ENCODE results near the gene TSPO. TPM values are rescaled to one million over a fixed set of nuclear protein-coding genes. Genes with fewer than 3 reads are reported as not detected.

Gene TSPO
- total RNA-seq, 6 experiments from 2014 or later = 325 to 442 (median 361) TPM

- TF ChIP-seq, protein P1, sequence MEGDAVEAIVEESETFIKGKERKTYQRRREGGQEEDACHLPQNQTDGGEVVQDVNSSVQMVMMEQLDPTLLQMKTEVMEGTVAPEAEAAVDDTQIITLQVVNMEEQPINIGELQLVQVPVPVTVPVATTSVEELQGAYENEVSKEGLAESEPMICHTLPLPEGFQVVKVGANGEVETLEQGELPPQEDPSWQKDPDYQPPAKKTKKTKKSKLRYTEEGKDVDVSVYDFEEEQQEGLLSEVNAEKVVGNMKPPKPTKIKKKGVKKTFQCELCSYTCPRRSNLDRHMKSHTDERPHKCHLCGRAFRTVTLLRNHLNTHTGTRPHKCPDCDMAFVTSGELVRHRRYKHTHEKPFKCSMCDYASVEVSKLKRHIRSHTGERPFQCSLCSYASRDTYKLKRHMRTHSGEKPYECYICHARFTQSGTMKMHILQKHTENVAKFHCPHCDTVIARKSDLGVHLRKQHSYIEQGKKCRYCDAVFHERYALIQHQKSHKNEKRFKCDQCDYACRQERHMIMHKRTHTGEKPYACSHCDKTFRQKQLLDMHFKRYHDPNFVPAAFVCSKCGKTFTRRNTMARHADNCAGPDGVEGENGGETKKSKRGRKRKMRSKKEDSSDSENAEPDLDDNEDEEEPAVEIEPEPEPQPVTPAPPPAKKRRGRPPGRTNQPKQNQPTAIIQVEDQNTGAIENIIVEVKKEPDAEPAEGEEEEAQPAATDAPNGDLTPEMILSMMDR (IDR thresholded peaks at IDR 0.05) = no peak
- Mint-ChIP-seq H3K27me3 (ENCODE audit: insufficient read depth) (peaks cover 15% of the 10 kb centered on the region), H3K4me1 (ENCODE audit: low read depth) (no peaks in the 10 kb centered on the region), H3K9me3 (no peaks in the 10 kb centered on the region), H3K36me3 (ENCODE audit: low read depth) (no peaks in the 10 kb centered on the region), H3K4me3 (no peak overlapping the region), H3K27ac (no peak overlapping the region)
- no peak for DNase-seq
Observed at GRCh38 chr22:43118024-43118849, 33.1 kb upstream of the TSPO start.

GRCh38 chr22:43118953-43119458 is 32.4 kb upstream of the TSPO start:
- Mint-ChIP-seq H3K27me3 (ENCODE audit: insufficient read depth) (peaks cover 8% of the 10 kb centered on the region), H3K27ac (no peak overlapping the region), H3K4me1 (ENCODE audit: low read depth) (no peaks in the 10 kb centered on the region), H3K9me3 (no peaks in the 10 kb centered on the region), H3K36me3 (ENCODE audit: low read depth) (no peaks in the 10 kb centered on the region), H3K4me3 (no peak overlapping the region)
- DNase-seq = no peak
- TF ChIP-seq, protein P1 (IDR thresholded peaks at IDR 0.05) = no peak

DNA sequence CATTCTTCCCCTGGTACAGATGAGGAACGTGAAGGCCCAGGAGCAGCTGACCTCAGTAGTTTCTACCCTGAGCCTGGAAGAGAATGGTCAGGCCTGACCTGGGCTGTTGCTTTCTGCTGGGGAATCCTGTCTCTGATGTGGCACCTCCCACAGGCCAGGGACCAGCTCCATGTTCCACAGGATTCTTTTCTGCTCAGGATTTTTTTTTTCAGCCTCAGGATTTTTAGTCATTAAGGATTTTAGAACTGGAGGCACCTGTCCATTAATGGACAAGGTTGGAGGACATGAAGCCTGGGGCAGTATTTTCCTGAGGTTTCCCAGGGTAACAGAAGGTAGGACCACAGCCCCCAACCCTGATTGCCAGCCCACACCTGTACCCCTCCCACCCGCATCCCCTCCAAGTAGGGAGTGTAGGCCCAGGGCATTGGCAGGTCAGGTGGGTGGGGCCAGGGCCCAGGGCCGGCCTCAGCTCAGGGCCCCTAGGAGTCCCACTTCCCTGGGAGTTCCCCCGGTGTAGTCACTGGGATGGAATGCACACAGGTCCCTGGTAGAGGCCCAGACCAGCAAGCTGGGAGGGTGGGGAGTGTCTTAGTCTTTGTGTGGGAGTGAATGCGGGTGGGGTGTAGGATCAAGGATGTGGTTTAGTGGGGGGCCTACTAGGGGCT is 24.7 kb upstream of the TSPO start:
- peak; percentile 59 for DNase-seq
- Mint-ChIP-seq H3K27ac (peak overlapping the region; percentile 75), H3K4me3 (no peak overlapping the region), H3K4me1 (ENCODE audit: low read depth) (peaks cover 14% of the 10 kb centered on the region), H3K27me3 (ENCODE audit: insufficient read depth) (no peaks in the 10 kb centered on the region; the same call in none of the 2 replicates), H3K9me3 (no peaks in the 10 kb centered on the region), H3K36me3 (ENCODE audit: low read depth) (no peaks in the 10 kb centered on the region)
- TF ChIP-seq, protein P1 (IDR thresholded peaks at IDR 0.05) = no peak

DNA sequence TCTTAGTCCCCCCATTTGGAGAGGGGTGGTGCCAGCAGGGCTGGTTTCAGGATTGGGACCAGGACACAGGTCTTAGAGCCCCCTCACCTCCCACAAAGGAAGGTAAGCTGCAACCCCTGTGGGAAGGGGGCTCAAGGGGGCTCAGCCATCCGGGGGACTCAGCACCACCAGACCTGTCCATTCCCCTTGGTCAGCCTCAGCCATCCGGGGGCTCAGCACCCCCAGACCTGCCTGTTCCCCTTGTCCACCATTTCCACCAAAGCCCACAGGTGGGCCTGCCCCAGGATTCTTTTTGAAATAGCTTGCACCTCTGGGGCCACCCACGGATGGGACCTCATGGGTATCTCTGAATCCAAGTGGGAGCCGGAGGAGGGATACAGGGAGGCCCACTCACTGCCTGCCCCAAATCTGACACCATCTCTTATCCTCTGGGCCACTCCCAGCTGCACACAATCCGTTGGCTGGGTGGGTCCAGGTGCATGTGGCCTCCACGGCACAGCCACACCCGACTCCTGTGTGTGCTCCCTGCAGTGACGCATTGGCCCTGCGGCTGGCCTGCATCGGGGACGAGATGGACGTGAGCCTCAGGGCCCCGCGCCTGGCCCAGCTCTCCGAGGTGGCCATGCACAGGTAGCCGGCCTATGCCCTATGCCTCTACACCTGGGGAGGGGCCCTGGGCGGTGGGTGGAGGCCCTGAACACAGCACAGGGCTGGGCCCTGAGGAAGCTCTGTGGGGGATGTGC is 24.0 kb upstream of the TSPO start:
- H3K4me3 Mint-ChIP-seq = no peak overlapping the region
- no peaks in the 10 kb centered on the region for H3K36me3 Mint-ChIP-seq (ENCODE audit: low read depth)
- H3K9me3 Mint-ChIP-seq = no peaks in the 10 kb centered on the region
- H3K27ac Mint-ChIP-seq = peak overlapping the region; percentile 75
- TF ChIP-seq, protein P1 (IDR thresholded peaks at IDR 0.05) = no peak
- DNase-seq = no peak
- H3K4me1 Mint-ChIP-seq (ENCODE audit: low read depth) = peaks cover 14% of the 10 kb centered on the region
- no peaks in the 10 kb centered on the region; the same call in none of the 2 replicates for H3K27me3 Mint-ChIP-seq (ENCODE audit: insufficient read depth)

DNA sequence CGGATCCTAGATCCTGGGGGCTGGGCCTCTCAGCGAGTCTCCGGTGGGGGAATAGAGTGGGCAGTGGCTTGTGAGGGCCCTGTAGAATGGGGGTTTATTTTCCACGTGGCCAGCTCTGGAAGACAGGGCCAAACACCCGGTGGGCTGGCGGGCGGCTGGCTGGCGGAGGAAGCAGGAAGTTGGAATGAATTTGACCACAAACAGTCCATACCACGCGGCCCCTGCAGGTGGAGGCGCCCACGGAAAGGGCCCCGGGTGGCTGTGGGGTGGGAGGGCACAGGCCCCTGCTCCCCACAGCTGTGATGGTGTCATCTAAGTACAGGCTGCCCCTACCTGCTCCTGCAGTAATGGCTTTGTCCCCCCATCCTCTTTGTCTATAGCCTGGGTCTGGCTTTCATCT is 23.2 kb upstream of the TSPO start:
- Mint-ChIP-seq H3K4me1 (ENCODE audit: low read depth) (peaks cover 14% of the 10 kb centered on the region), H3K27me3 (ENCODE audit: insufficient read depth) (no peaks in the 10 kb centered on the region; the same call in none of the 2 replicates), H3K4me3 (no peak overlapping the region), H3K36me3 (ENCODE audit: low read depth) (no peaks in the 10 kb centered on the region), H3K9me3 (no peaks in the 10 kb centered on the region), H3K27ac (no peak overlapping the region)
- TF ChIP-seq, protein P1 (IDR thresholded peaks at IDR 0.05) = no peak
- no peak for DNase-seq
